Measurements from ENCODE around the gene NETO1.

The NETO1 gene

DNA sequence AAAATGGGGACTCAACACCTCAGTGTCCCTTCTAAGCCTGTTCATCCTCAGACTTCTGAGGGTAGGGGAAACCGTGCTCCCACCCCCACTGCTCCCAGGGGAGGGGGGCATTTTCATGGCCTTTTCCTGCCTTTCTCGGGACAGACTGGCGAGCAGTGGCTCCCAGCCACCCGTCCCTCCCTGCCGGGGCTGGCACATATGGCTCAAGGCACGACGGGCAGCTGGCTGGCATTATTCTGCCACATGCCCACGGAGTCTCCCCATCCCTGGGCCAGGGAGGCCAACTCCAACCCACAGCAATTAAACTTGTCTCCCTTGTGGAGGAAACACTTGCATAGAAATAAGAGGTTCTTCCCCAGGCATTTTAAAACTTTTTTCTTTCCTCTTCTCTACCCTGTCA lies 175.2 kb downstream of the NETO1 start:
- no peak overlapping the region for H3K4me3 ChIP-seq (ENCODE audit: control insufficient read depth, low read depth, low read length)
- TF ChIP-seq, protein P1, sequence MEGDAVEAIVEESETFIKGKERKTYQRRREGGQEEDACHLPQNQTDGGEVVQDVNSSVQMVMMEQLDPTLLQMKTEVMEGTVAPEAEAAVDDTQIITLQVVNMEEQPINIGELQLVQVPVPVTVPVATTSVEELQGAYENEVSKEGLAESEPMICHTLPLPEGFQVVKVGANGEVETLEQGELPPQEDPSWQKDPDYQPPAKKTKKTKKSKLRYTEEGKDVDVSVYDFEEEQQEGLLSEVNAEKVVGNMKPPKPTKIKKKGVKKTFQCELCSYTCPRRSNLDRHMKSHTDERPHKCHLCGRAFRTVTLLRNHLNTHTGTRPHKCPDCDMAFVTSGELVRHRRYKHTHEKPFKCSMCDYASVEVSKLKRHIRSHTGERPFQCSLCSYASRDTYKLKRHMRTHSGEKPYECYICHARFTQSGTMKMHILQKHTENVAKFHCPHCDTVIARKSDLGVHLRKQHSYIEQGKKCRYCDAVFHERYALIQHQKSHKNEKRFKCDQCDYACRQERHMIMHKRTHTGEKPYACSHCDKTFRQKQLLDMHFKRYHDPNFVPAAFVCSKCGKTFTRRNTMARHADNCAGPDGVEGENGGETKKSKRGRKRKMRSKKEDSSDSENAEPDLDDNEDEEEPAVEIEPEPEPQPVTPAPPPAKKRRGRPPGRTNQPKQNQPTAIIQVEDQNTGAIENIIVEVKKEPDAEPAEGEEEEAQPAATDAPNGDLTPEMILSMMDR (conservative IDR thresholded peaks at IDR 0.05; ENCODE audit: control insufficient read depth, insufficient read depth, low read depth, low read length) = no peak
- no peak for DNase-seq (ENCODE audit: low read depth)
